Measurements from ENCODE around the gene STIM2. TPM values are rescaled to one million over a fixed set of nuclear protein-coding genes. Genes with fewer than 3 reads are reported as not detected.
"Not testable (repeated sequence)": the region's sequence is repeated elsewhere in the genome, so short reads cannot be mapped to it uniquely, and the experiment has no call there.

The STIM2 gene
- total RNA-seq, 1 experiment from 2014 or later, result 203 TPM

- H3K79me2 ChIP-seq (ENCODE audit: low read length), result peaks cover 98% of the 10 kb centered on the region
- no peak overlapping the region for H3K4me3 ChIP-seq (ENCODE audit: low read length)
- 0 out of 2 replicates have a peak, but pooled peaks cover 3% of the 10 kb centered on the region for H3K36me3 ChIP-seq (ENCODE audit: insufficient read depth, low read length)
- DNase-seq, result no peak
- no peak overlapping the region for H3K4me2 ChIP-seq (ENCODE audit: low read depth, low read length, poor library complexity, severe bottlenecking)
- no peak overlapping the region for H3K27ac ChIP-seq (ENCODE audit: low read length)
- peaks cover 50% of the 10 kb centered on the region for H3K4me1 ChIP-seq (ENCODE audit: low read length)
- H3K9me3 ChIP-seq (ENCODE audit: low read length), result no peaks in the 10 kb centered on the region
- no peak overlapping the region for H3K9ac ChIP-seq (ENCODE audit: low read length)
- H2AFZ ChIP-seq (ENCODE audit: low read length), result no peak overlapping the region
- H4K20me1 ChIP-seq (ENCODE audit: insufficient read depth, low read depth, low read length), result peaks cover 34% of the 10 kb centered on the region; the same call in 1 of the 2 replicates
- no peaks in the 10 kb centered on the region for H3K9me2 ChIP-seq (replicated peaks; ENCODE audit: insufficient read depth, low read length)
- H3K27me3 ChIP-seq (ENCODE audit: low read length), result no peaks in the 10 kb centered on the region
Measured at GRCh38 chr4:26887809-26888208, 27.2 kb downstream of the STIM2 start.

- Histone ChIP-seq H3K4me1 (ENCODE audit: low read length) (peaks cover 35% of the 10 kb centered on the region), H3K9ac (ENCODE audit: low read length) (no peak overlapping the region), H3K36me3 (ENCODE audit: insufficient read depth, low read length) (0 out of 2 replicates have a peak, but pooled peaks cover 3% of the 10 kb centered on the region)
Measured at GRCh38 chr4:26889356-26889755, 28.7 kb downstream of the STIM2 start.

GRCh38 chr4:26891054-26891453 is 30.4 kb downstream of the STIM2 start:
- no peaks in the 10 kb centered on the region for H3K9me3 ChIP-seq (ENCODE audit: low read length)
- no peak overlapping the region for H2AFZ ChIP-seq (ENCODE audit: low read length)
- H3K4me2 ChIP-seq (ENCODE audit: low read depth, low read length, poor library complexity, severe bottlenecking), result no peak overlapping the region
- peaks cover 37% of the 10 kb centered on the region; the same call in 1 of the 2 replicates for H4K20me1 ChIP-seq (ENCODE audit: insufficient read depth, low read depth, low read length)
- DNase-seq, result no peak
- H3K4me1 ChIP-seq (ENCODE audit: low read length), result peaks cover 23% of the 10 kb centered on the region
- no peaks in the 10 kb centered on the region for H3K9me2 ChIP-seq (replicated peaks; ENCODE audit: insufficient read depth, low read length)
- H3K4me3 ChIP-seq (ENCODE audit: low read length), result no peak overlapping the region
- peaks cover 99% of the 10 kb centered on the region for H3K79me2 ChIP-seq (ENCODE audit: low read length)
- no peak overlapping the region for H3K9ac ChIP-seq (ENCODE audit: low read length)
- no peaks in the 10 kb centered on the region for H3K27me3 ChIP-seq (ENCODE audit: low read length)
- no peak overlapping the region for H3K27ac ChIP-seq (ENCODE audit: low read length)
- 0 out of 2 replicates have a peak, but pooled peaks cover 5% of the 10 kb centered on the region for H3K36me3 ChIP-seq (ENCODE audit: insufficient read depth, low read length)

More at GRCh38 chr4:26889356-26889755, 28.7 kb downstream of the STIM2 start:
- DNase-seq, result no peak
- Histone ChIP-seq H2AFZ (ENCODE audit: low read length) (no peak overlapping the region), H3K4me2 (ENCODE audit: low read depth, low read length, poor library complexity, severe bottlenecking) (no peak overlapping the region), H3K9me3 (ENCODE audit: low read length) (no peaks in the 10 kb centered on the region), H3K79me2 (ENCODE audit: low read length) (peaks cover 98% of the 10 kb centered on the region), H4K20me1 (ENCODE audit: insufficient read depth, low read depth, low read length) (peaks cover 42% of the 10 kb centered on the region; the same call in 1 of the 2 replicates), H3K27me3 (ENCODE audit: low read length) (no peaks in the 10 kb centered on the region), H3K4me3 (ENCODE audit: low read length) (no peak overlapping the region), H3K27ac (ENCODE audit: low read length) (no peak overlapping the region), H3K9me2 (replicated peaks; ENCODE audit: insufficient read depth, low read length) (no peaks in the 10 kb centered on the region)

- no peaks in the 10 kb centered on the region for H3K9me2 ChIP-seq (replicated peaks; ENCODE audit: insufficient read depth, low read length)
- no peak overlapping the region for H3K4me2 ChIP-seq (ENCODE audit: low read depth, low read length, poor library complexity, severe bottlenecking)
- no peaks in the 10 kb centered on the region for H3K27me3 ChIP-seq (ENCODE audit: low read length)
- H3K27ac ChIP-seq (ENCODE audit: low read length), result no peak overlapping the region
- H3K79me2 ChIP-seq (ENCODE audit: low read length), result peaks cover 99% of the 10 kb centered on the region
- H3K4me3 ChIP-seq (ENCODE audit: low read length), result no peak overlapping the region
- no peak overlapping the region for H2AFZ ChIP-seq (ENCODE audit: low read length)
- H3K4me1 ChIP-seq (ENCODE audit: low read length), result peaks cover 23% of the 10 kb centered on the region
- no peak for DNase-seq
- no peaks in the 10 kb centered on the region for H3K9me3 ChIP-seq (ENCODE audit: low read length)
- H4K20me1 ChIP-seq (ENCODE audit: insufficient read depth, low read depth, low read length), result peaks cover 39% of the 10 kb centered on the region; the same call in 1 of the 2 replicates
- H3K9ac ChIP-seq (ENCODE audit: low read length), result no peak overlapping the region
- 0 out of 2 replicates have a peak, but pooled peaks cover 9% of the 10 kb centered on the region for H3K36me3 ChIP-seq (ENCODE audit: insufficient read depth, low read length)
Measured at GRCh38 chr4:26891867-26892266, 31.2 kb downstream of the STIM2 start.

DNA sequence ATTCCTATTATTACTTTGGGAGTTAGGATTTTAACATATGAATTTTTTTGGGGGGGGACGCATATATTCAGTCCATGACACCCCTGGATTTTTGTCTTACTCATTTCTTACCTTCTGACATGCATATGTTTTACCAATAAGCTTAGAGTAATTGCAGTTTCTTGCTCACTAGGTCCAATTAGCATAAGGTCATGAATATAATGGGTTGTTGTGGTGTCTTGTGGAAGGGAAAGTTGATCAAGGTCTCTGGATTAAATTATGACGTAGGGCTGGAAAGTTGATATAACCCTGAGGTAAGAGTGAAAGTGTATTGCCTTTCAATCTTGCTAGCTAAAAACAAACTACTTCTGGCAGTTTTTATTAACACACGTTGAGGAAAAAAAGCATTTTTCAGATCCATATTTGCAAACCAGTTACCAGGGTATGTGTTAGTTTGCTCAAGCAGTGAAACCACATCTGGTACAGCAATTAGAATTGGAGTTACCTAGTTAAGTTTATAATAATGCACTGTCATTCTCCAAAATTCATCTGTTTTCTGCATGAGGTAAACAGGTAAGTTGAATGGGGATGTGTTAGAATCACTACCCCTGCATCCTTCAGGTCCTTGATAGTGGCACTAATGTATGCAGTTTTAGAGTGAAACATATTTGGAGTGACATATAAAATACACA is 32.0 kb downstream of the STIM2 start:
- Histone ChIP-seq H2AFZ (ENCODE audit: low read length) (no peak overlapping the region), H3K9me2 (replicated peaks; ENCODE audit: insufficient read depth, low read length) (no peaks in the 10 kb centered on the region), H3K27ac (ENCODE audit: low read length) (no peak overlapping the region), H3K4me3 (ENCODE audit: low read length) (no peak overlapping the region), H4K20me1 (ENCODE audit: insufficient read depth, low read depth, low read length) (peaks cover 43% of the 10 kb centered on the region; the same call in 1 of the 2 replicates), H3K79me2 (ENCODE audit: low read length) (peaks cover 99% of the 10 kb centered on the region), H3K4me1 (ENCODE audit: low read length) (peaks cover 26% of the 10 kb centered on the region), H3K36me3 (ENCODE audit: insufficient read depth, low read length) (0 out of 2 replicates have a peak, but pooled peaks cover 9% of the 10 kb centered on the region), H3K9me3 (ENCODE audit: low read length) (no peaks in the 10 kb centered on the region), H3K9ac (ENCODE audit: low read length) (no peak overlapping the region), H3K4me2 (ENCODE audit: low read depth, low read length, poor library complexity, severe bottlenecking) (no peak overlapping the region), H3K27me3 (ENCODE audit: low read length) (no peaks in the 10 kb centered on the region)
- no peak for DNase-seq

GRCh38 chr4:26893491-26893890 is 32.9 kb downstream of the STIM2 start:
- no peak for DNase-seq
- Histone ChIP-seq H3K9ac (ENCODE audit: low read length) (no peak overlapping the region), H3K4me3 (ENCODE audit: low read length) (no peak overlapping the region), H4K20me1 (ENCODE audit: insufficient read depth, low read depth, low read length) (peaks cover 51% of the 10 kb centered on the region; the same call in 1 of the 2 replicates), H3K4me2 (ENCODE audit: low read depth, low read length, poor library complexity, severe bottlenecking) (no peak overlapping the region), H3K79me2 (ENCODE audit: low read length) (peaks cover 99% of the 10 kb centered on the region), H3K27ac (ENCODE audit: low read length) (no peak overlapping the region), H3K36me3 (ENCODE audit: insufficient read depth, low read length) (0 out of 2 replicates have a peak, but pooled peaks cover 6% of the 10 kb centered on the region), H3K9me3 (ENCODE audit: low read length) (no peaks in the 10 kb centered on the region), H3K4me1 (ENCODE audit: low read length) (peaks cover 34% of the 10 kb centered on the region), H2AFZ (ENCODE audit: low read length) (no peak overlapping the region), H3K9me2 (replicated peaks; ENCODE audit: insufficient read depth, low read length) (no peaks in the 10 kb centered on the region), H3K27me3 (ENCODE audit: low read length) (no peaks in the 10 kb centered on the region)

DNA sequence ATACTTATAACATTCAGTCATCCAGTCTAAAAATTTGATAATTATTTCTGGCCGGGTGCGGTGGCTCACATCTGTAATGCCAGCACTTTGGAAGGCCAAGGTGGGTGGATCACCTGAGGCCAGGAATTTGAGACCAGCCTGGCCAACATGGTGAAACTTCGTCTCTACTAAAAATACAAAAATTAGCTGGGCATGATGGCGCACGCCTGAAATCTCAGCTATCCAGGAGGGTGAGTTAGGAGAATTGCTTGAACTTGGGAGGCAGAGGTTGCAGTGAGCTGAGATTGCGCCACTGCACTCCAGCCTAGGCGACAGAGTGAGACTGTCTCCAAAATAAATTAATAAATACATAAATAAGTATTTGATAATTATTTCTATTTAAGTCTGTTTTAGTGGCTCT is 34.2 kb downstream of the STIM2 start:
- peaks cover 48% of the 10 kb centered on the region for H3K4me1 ChIP-seq (ENCODE audit: low read length)
- H3K4me2 ChIP-seq (ENCODE audit: low read depth, low read length, poor library complexity, severe bottlenecking); H3K9me3 ChIP-seq (ENCODE audit: low read length); H3K9me2 ChIP-seq (replicated peaks; ENCODE audit: insufficient read depth, low read length); H2AFZ ChIP-seq (ENCODE audit: low read length); H3K4me3 ChIP-seq (ENCODE audit: low read length); H3K9ac ChIP-seq (ENCODE audit: low read length); DNase-seq; H3K27me3 ChIP-seq (ENCODE audit: low read length); H3K36me3 ChIP-seq (ENCODE audit: insufficient read depth, low read length); H3K27ac ChIP-seq (ENCODE audit: low read length): not testable (repeated sequence)
- H3K79me2 ChIP-seq (ENCODE audit: low read length), result peaks cover 99% of the 10 kb centered on the region
- H4K20me1 ChIP-seq (ENCODE audit: insufficient read depth, low read depth, low read length), result peaks cover 46% of the 10 kb centered on the region; the same call in 1 of the 2 replicates

DNA sequence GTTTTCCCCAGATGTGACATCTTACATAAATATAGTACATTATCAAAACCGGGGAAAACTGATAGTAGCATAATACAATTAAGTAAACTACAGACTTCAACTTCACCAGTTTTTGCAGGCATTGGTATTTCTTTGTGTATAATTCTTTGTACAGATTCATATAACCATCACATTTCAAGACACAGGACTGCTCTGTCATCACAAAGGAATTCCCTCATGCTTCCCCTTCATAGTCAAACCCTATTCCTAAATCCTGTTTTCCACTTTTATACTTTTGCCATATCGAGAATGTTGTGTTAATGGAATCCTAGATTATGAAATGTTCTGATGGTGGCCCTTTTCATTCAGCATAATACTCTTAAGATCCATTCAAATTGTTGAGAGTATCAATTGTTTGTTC is 36.0 kb downstream of the STIM2 start:
- Histone ChIP-seq H3K4me2 (ENCODE audit: low read depth, low read length, poor library complexity, severe bottlenecking) (peak overlapping the region; percentile 20), H3K4me1 (ENCODE audit: low read length) (peaks cover 64% of the 10 kb centered on the region), H3K9ac (ENCODE audit: low read length) (no peak overlapping the region), H4K20me1 (ENCODE audit: insufficient read depth, low read depth, low read length) (peaks cover 58% of the 10 kb centered on the region), H3K27me3 (ENCODE audit: low read length) (no peaks in the 10 kb centered on the region), H3K4me3 (ENCODE audit: low read length) (no peak overlapping the region), H3K79me2 (ENCODE audit: low read length) (peaks cover 99% of the 10 kb centered on the region), H3K27ac (ENCODE audit: low read length) (no peak overlapping the region), H3K9me2 (replicated peaks; ENCODE audit: insufficient read depth, low read length) (no peaks in the 10 kb centered on the region), H2AFZ (ENCODE audit: low read length) (no peak overlapping the region), H3K36me3 (ENCODE audit: insufficient read depth, low read length) (0 out of 2 replicates have a peak, but pooled peaks cover 6% of the 10 kb centered on the region), H3K9me3 (ENCODE audit: low read length) (no peaks in the 10 kb centered on the region)
- DNase-seq, result no peak

Data from Karpas-422 (cell line).